ENCODE data around the gene TNFSF10. TPM values are rescaled to one million over a fixed set of nuclear protein-coding genes. Genes with fewer than 3 reads are reported as not detected.

Gene TNFSF10
- total and polyA plus RNA-seq, 9 of the 15 experiments (the other 6 are each of a cell fraction or from before 2014, with no cell fraction given): 0.07 to 1.3 (median 0.27) TPM; not detected in 1

- TF ChIP-seq, protein P1, sequence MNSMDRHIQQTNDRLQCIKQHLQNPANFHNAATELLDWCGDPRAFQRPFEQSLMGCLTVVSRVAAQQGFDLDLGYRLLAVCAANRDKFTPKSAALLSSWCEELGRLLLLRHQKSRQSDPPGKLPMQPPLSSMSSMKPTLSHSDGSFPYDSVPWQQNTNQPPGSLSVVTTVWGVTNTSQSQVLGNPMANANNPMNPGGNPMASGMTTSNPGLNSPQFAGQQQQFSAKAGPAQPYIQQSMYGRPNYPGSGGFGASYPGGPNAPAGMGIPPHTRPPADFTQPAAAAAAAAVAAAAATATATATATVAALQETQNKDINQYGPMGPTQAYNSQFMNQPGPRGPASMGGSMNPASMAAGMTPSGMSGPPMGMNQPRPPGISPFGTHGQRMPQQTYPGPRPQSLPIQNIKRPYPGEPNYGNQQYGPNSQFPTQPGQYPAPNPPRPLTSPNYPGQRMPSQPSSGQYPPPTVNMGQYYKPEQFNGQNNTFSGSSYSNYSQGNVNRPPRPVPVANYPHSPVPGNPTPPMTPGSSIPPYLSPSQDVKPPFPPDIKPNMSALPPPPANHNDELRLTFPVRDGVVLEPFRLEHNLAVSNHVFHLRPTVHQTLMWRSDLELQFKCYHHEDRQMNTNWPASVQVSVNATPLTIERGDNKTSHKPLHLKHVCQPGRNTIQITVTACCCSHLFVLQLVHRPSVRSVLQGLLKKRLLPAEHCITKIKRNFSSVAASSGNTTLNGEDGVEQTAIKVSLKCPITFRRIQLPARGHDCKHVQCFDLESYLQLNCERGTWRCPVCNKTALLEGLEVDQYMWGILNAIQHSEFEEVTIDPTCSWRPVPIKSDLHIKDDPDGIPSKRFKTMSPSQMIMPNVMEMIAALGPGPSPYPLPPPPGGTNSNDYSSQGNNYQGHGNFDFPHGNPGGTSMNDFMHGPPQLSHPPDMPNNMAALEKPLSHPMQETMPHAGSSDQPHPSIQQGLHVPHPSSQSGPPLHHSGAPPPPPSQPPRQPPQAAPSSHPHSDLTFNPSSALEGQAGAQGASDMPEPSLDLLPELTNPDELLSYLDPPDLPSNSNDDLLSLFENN (IDR thresholded peaks at IDR 0.05; ENCODE audit: low read depth in 2 of 2, low read length in 2 of 2): no peak
- TF ChIP-seq HNRNPH1 (optimal IDR thresholded peaks at IDR 0.05; ENCODE audit: low read depth, low read length) (no peak), ILF3 (IDR thresholded peaks at IDR 0.05; ENCODE audit: borderline replicate concordance) (no peak), PTBP1 (IDR thresholded peaks at IDR 0.05; ENCODE audit: low read depth, low read length) (no peak), ASH1L (IDR thresholded peaks at IDR 0.05; ENCODE audit: borderline replicate concordance, low read depth, partially characterized antibody) (no peak), MEIS2 (IDR thresholded peaks at IDR 0.05; ENCODE audit: partially characterized antibody) (peak; percentile 15), NCOA4 (IDR thresholded peaks at IDR 0.05; ENCODE audit: partially characterized antibody) (no peak), NCOR1 (IDR thresholded peaks at IDR 0.05) (no peak), RFX7 (CRISPR knock-in tag; IDR thresholded peaks at IDR 0.05) (no peak), ZNF133 (CRISPR knock-in tag; IDR thresholded peaks at IDR 0.05) (no peak), PYGO2 (tag; IDR thresholded peaks at IDR 0.05) (no peak)
- TF ChIP-seq, protein P2, sequence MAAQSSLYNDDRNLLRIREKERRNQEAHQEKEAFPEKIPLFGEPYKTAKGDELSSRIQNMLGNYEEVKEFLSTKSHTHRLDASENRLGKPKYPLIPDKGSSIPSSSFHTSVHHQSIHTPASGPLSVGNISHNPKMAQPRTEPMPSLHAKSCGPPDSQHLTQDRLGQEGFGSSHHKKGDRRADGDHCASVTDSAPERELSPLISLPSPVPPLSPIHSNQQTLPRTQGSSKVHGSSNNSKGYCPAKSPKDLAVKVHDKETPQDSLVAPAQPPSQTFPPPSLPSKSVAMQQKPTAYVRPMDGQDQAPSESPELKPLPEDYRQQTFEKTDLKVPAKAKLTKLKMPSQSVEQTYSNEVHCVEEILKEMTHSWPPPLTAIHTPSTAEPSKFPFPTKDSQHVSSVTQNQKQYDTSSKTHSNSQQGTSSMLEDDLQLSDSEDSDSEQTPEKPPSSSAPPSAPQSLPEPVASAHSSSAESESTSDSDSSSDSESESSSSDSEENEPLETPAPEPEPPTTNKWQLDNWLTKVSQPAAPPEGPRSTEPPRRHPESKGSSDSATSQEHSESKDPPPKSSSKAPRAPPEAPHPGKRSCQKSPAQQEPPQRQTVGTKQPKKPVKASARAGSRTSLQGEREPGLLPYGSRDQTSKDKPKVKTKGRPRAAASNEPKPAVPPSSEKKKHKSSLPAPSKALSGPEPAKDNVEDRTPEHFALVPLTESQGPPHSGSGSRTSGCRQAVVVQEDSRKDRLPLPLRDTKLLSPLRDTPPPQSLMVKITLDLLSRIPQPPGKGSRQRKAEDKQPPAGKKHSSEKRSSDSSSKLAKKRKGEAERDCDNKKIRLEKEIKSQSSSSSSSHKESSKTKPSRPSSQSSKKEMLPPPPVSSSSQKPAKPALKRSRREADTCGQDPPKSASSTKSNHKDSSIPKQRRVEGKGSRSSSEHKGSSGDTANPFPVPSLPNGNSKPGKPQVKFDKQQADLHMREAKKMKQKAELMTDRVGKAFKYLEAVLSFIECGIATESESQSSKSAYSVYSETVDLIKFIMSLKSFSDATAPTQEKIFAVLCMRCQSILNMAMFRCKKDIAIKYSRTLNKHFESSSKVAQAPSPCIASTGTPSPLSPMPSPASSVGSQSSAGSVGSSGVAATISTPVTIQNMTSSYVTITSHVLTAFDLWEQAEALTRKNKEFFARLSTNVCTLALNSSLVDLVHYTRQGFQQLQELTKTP (IDR thresholded peaks at IDR 0.05; ENCODE audit: low read depth in 1 of 2, partially characterized antibody in 2 of 2): no peak
- TF ChIP-seq, protein P3, sequence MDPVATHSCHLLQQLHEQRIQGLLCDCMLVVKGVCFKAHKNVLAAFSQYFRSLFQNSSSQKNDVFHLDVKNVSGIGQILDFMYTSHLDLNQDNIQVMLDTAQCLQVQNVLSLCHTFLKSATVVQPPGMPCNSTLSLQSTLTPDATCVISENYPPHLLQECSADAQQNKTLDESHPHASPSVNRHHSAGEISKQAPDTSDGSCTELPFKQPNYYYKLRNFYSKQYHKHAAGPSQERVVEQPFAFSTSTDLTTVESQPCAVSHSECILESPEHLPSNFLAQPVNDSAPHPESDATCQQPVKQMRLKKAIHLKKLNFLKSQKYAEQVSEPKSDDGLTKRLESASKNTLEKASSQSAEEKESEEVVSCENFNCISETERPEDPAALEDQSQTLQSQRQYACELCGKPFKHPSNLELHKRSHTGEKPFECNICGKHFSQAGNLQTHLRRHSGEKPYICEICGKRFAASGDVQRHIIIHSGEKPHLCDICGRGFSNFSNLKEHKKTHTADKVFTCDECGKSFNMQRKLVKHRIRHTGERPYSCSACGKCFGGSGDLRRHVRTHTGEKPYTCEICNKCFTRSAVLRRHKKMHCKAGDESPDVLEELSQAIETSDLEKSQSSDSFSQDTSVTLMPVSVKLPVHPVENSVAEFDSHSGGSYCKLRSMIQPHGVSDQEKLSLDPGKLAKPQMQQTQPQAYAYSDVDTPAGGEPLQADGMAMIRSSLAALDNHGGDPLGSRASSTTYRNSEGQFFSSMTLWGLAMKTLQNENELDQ (CRISPR knock-in tag; IDR thresholded peaks at IDR 0.05; ENCODE audit: borderline replicate concordance): no peak
Observed at GRCh38 chr3:172562871-172563865, 39.9 kb upstream of the TNFSF10 start (continued).

All from K562 (cell line).